ENCODE data around the gene MYO19.
A peak's percentile ranks its signal among the peaks of the same experiment; 100 is the strongest.

MYO19 gene

GRCh38 chr17:36534840-36535668 lies at the start of gene MYO19, which contains the start of gene PIGW:
TSS of gene MYO19 (minus strand) at chr17:36534868. CDS start at chr17:36532538, 2,330 bp downstream.
TSS of gene PIGW (plus strand) at chr17:36534987. CDS start at chr17:36537102, 2,115 bp downstream.
- peak; percentile 84 for DNase-seq

DNA sequence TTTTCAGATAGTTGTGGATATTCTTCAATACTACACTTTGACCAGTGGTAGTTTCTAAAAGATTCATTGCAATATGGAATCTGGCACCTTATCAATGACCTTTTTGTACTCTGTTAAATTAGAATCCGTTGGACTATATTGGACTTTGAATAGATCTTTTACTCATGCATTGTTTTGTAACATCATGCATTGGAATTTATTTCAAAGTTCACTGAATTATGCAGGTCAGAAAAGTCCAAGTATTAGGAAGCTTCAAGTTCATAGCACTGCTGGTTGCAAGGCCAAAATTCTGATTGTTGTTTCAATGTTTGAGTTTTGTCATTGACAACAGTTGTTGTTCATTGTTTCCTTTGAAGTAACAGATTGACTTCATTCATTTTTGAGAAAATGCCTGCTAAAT lies 49.1 kb upstream of the MYO19 start:
- DNase-seq: no peak

DNA sequence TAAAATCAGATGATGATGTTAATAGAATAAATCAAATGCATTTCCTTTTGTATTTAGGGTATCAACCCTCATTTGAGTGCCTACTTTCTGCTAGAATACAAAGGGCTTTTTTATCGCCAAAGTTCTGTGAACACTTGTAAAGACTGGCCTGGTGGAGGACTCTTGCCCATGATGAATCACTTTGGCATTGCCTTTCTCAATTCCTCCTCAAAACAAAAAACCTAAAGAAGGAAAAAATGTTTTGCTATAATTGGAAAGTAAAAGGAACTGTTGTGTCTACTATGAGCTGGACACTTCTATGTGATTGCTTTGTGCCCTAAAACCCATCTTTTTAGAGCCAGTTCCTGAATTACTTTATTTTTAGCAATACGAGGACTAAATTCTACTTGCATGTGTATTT lies 44.0 kb upstream of the MYO19 start:
- DNase-seq: no peak

GRCh38 chr17:36576793-36577192 lies 42.1 kb upstream of the MYO19 start:
- no peak for DNase-seq

GRCh38 chr17:36575028-36575427 lies 40.4 kb upstream of the MYO19 start:
- DNase-seq: no peak

DNA sequence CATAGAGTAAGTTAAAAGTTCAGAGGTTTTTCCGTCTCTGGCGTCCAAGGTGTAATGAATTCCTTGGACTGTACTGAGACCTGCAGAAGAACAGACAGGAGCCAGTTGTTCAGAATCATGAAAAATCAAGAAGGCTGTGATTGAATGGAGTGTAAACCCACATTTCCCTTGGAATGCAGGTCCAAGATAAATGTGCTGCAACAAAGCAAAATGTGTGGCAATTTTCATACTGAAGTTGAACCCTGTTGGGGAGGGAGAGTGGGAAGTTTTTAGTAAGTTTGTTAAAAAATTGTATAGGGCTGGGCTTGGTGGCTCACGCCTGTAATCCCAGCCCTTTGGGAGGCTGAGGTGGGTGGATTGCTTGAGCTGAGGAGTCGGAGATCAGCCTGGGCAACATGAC lies 31.4 kb upstream of the MYO19 start:
- no peak for DNase-seq

DNA sequence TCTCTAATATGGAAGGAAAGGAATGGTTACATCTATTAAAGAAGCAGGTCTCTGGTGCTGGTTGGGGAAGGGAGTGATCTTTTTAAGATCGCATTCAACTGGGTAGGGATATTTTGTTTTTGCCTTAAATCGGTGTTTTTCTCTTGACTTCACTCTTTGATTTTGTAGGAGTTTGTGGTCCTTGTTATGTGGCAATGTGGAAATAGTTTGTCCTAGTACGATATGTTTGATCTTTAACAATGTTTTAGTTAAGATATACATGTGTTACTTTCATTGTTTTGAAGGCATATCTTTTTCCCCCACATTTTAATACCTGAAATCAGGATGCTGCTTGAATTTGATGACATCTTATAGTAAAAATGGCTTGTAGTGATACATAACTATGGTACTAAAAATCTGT lies 18.8 kb upstream of the MYO19 start:
- DNase-seq: no peak

GRCh38 chr17:36550491-36551417 lies 16.1 kb upstream of the MYO19 start:
- no peak for DNase-seq

DNA sequence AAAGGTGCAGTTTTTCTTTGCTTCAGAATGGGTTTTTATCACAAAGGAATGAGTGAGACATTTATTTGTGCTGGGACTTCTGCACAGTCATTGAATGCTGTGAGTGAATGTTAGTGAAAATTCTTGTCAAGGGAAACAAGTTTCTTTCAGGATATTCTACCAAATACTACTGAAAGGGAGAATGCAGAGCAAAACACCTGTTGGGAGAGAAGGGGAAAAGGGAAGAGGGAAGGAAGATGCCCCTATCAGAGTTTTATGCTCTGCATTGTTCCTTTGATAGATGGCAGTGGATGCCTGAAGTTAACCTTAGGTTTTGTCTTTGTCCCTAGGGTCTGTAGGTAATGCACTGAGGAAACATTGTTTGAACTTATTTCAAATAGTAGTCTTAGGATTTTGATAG lies 13.1 kb upstream of the MYO19 start:
- DNase-seq: no peak

DNA sequence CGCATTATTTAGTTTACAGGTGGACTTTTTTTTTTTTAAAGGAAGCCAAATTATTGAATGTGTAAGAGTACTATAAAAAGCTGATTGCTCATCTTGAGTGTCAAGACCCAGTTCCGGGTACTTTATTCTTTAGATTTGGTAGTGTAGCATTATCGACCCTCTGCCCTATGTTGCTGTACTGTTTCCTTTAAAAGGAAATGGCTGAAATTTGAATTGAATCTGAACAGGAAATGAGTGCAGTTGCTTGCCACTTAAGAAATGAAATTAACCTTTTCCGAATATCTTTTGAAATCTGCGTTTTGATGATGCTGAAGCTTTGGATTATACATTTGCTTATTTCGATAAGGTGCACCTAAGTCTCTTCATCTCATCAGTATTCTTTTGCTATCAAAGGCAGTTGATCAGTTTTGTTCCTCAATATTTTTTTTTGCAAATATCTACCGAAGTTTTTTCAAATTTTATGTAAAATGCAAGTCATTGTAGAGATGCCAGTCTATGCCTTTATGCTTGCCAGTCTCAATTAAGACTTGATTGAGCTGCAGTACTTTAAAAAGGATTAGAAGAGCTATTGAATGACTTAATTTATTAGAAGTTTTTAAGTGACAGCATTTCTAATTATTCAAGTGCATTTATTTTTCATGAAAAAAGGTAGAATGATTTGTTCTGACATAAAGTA lies 11.9 kb upstream of the MYO19 start:
- no peak for DNase-seq

DNA sequence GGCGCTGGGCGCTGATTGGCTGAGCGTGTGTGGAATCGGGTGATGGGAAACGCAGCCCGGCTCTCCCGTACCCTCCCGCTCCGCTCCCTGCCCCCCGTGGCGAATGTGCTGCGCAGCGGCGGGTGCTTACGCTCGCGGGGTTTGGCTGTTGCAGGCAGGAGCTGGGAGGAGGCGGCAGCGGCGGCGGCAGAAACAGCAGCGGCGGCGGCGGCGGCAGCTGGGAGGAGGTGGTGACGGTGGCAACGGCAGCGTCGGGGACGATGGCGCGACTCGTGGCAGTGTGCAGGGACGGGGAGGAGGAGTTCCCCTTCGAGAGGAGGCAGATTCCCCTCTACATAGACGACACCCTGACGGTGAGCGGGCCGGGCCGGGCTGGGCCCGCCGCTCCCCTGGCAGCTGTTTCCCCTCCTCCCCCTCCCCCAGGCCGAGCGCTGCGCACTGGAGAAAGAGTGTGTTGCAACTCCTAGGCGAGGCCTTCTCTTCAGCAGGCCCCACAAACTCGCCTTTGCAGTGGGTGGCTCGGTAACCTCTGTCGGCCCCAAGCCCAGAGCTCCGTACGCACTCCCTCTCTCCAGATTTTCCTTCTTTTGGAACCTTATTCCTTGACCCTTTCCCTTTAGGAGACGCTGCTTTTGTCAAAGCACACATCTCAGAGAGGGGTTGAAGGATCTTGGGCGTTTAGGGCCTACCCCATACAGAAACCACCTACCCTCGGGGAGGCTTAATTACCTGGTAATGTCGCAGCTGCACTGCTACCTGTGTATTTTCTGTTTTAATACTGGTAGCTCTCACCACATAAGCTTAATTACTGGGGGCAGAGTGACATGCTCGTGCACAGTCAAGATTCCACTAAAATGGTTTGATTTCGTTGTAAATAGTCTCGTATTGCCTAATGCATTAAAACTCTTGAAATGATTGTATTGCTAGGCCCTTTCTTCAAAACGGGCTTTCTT lies 11.1 kb upstream of the MYO19 start:
- DNase-seq: peak; percentile 92

- no peak for DNase-seq
Observed at GRCh38 chr17:36545077-36545464, 10.4 kb upstream of the MYO19 start.

- peak; percentile 86 for DNase-seq
Observed at GRCh38 chr17:36544307-36545076, 9.8 kb upstream of the MYO19 start, which contains the start of gene GGNBP2. TSS of gene GGNBP2 (plus strand) at chr17:36544919. CDS start at chr17:36545725, 806 bp downstream.

- no peak for DNase-seq
Observed at GRCh38 chr17:36544044-36544306, 9.3 kb upstream of the MYO19 start.

GRCh38 chr17:36542755-36543154 lies 8.1 kb upstream of the MYO19 start:
- DNase-seq: no peak

GRCh38 chr17:36540696-36541095 lies 6.0 kb upstream of the MYO19 start:
- no peak for DNase-seq

DNA sequence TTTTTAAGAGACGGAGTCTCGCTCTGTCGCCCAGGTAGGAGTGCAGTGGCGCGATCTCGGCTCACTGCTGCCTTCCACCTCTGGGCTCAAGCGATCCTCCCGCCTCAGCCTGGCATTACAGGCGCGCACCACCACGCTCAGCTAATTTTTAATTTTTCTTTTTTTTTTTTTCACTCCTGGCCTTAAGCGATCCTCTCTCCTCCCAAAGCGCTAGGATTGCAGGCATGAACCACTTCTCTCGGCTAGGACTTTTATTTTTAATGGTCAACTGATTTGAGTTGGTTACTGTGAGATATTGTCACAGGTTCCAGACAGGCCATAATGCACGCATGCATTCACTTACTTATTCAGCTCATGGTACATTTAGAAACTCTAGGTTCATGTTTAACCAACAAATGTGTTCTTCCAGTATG lies 1.0 kb upstream of the MYO19 start:
- no peak for DNase-seq

DNA sequence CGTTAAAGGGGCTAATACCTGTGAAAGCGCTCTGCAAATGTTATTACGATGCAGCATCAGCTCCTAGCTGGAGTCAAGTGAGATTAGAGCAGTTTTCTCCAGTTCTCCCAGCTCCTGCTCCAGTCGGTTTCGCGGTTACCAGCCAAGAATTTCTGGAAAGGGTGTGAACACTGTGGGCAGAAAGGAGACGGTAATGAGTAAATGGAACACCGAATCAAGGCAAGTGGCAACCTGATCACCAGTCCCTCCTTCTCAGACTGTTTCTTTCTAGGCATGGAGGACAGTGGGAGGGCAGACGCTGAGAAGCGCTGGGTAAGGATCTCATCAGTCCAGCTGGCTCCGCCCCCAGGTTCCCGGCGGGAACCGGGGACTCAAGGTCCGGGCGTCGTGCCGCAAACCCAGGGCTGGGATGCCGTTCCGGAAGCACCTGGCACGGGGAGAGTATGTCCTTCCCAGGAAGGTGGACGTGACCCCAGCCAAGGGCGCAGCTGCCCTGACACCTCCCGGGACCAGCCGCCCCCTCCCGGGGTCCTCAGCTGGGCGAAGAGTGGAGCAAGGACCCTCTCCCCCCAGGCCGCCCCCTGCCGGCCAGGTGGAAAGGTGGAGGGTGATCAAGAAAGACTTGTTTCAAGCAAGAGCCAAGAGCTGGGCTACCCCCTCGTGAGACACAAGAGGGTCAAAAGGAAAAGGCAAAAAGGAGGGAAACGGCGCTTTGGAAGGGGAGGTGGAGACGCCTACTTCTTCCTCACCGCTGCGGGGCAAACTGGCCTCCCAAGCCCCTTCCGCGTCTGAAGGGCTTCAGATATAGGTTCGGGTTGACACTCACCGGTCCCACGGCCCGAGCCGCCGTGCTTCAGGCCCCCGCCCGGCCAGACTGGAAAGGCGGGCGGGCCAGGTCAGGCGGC lies 481 bp downstream of the MYO19 start:
- DNase-seq: peak; percentile 48

DNA sequence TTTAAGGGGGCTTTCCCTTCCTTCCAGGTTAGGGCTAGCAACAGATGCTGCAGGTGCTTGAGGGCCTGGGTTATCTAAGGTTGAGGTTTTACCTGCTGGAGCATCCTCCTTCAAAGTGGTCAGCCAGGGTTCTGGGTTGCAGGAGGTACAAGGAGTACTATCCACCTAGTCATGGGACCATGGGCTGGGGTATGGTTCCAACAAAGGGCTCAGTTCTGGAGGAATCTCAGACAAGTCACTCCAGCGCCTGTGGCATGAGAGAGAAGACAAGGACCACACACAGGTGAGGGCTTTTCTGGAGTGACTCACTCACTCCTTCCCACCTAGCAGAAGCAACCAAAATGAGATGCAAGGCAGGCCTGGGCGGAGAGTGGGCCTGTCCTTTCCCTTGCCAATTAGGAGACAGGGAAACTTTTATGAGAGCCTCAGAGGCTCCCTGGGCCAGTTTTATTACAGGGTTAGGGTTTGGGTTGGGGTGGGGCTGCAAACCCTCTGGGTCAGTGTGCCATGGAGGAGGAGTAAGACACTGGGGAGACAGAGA lies 2.2 kb downstream of the MYO19 start:
- no peak for DNase-seq

DNA sequence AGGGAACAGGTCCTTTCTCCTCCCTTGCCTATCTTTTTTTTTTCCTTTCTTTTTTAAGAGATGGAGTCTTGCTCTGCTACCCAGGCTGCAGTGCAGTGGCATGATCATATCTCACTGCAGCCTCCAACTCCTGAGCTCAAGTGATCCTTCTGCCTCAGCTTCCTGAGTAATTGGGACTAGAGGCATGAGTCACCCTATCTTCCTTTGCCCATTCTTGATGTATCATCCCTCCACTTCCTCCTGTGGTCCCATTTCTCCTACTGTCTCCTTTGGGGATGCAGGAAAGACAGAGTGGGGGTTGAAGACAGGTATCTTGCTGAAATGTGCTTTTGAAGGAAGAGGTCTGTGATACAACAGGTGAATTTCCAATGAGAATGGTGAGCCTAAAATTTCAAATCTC lies 5.5 kb downstream of the MYO19 start:
- DNase-seq: no peak

All from DMS153 (cell line).